ENCODE data around the gene CD1B. TPM values are rescaled to one million over a fixed set of nuclear protein-coding genes. Genes with fewer than 3 reads are reported as not detected.

The CD1B gene
- total RNA-seq, 1 experiment from 2014 or later, result not detected

DNA sequence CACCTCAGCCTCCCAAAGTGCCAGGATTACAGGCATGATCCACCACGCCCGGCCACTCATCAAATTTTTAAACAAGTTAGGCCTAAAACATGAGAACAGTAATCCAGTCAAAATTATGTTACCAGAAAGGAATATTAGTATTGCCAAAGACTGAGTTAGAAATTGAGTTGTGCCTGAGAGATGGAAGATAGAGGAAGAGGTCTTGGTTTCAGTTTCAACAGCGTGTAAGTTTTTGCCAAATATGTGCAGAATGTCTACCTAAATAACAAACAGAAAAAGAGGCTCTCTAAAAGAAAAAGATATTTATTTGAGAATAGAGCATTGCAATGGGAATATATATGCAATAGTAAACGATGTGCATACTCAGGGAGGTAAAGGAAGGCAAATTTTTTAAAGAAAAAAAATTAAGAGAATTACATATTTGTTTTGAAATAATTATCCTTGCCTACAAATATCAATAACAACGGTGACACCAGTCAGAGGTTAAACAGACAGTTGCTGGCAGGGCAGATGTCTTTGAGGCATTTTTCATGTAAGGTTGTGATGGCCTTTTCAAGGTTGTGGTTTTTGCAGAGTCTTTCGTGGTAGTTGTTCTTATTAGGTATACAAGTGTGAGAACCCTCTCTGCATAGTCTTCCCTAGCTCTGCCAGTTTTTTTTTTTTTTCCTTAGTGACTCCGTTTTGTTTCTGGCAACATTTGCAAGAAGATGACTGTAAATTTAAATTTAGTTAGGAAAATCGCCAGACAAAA lies 2.2 kb upstream of the CD1B start:
- H3K4me1 ChIP-seq (ENCODE audit: low read length), result peaks cover 5% of the 10 kb centered on the region
- no peak overlapping the region for H3K4me2 ChIP-seq (ENCODE audit: low read depth, low read length, poor library complexity, severe bottlenecking)

DNA sequence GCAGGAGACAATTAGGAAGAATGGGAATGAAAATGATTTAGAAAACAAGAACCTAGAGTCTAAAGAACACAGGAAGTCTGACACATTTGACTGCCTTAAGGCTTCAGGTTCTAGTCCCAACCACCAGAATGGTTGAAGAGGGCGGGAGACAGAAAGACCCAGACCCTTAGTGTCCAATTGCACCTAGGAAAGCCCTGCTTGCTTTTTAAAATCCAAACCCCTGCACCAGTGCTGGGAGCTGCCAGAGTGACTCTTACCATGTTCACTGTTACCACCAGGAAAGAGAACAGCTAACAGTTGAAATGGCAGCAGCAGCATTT lies 265 bp downstream of the CD1B start:
- Histone ChIP-seq H3K9ac (ENCODE audit: low read length) (no peak overlapping the region), H3K9me2 (replicated peaks; ENCODE audit: insufficient read depth, low read length) (no peaks in the 10 kb centered on the region), H3K27me3 (ENCODE audit: low read length) (no peaks in the 10 kb centered on the region), H3K36me3 (ENCODE audit: insufficient read depth, low read length) (no peaks in the 10 kb centered on the region), H3K4me3 (ENCODE audit: low read length) (no peak overlapping the region), H3K9me3 (ENCODE audit: low read length) (no peaks in the 10 kb centered on the region), H3K4me1 (ENCODE audit: low read length) (peaks cover 5% of the 10 kb centered on the region), H3K27ac (ENCODE audit: low read length) (no peak overlapping the region), H3K4me2 (ENCODE audit: low read depth, low read length, poor library complexity, severe bottlenecking) (no peak overlapping the region), H3K79me2 (ENCODE audit: low read length) (no peaks in the 10 kb centered on the region), H4K20me1 (ENCODE audit: insufficient read depth, low read depth, low read length) (no peaks in the 10 kb centered on the region), H2AFZ (ENCODE audit: low read length) (no peak overlapping the region)
- DNase-seq, result no peak

More for the DNA sequence above, 2.2 kb upstream of the CD1B start:
- Histone ChIP-seq H3K79me2 (ENCODE audit: low read length) (no peaks in the 10 kb centered on the region), H4K20me1 (ENCODE audit: insufficient read depth, low read depth, low read length) (no peaks in the 10 kb centered on the region), H3K4me3 (ENCODE audit: low read length) (no peak overlapping the region), H3K9me2 (replicated peaks; ENCODE audit: insufficient read depth, low read length) (no peaks in the 10 kb centered on the region), H3K9me3 (ENCODE audit: low read length) (no peaks in the 10 kb centered on the region), H3K27ac (ENCODE audit: low read length) (no peak overlapping the region), H3K36me3 (ENCODE audit: insufficient read depth, low read length) (no peaks in the 10 kb centered on the region), H2AFZ (ENCODE audit: low read length) (no peak overlapping the region), H3K27me3 (ENCODE audit: low read length) (no peaks in the 10 kb centered on the region), H3K9ac (ENCODE audit: low read length) (no peak overlapping the region)
- DNase-seq, result peak; percentile 40

DNA sequence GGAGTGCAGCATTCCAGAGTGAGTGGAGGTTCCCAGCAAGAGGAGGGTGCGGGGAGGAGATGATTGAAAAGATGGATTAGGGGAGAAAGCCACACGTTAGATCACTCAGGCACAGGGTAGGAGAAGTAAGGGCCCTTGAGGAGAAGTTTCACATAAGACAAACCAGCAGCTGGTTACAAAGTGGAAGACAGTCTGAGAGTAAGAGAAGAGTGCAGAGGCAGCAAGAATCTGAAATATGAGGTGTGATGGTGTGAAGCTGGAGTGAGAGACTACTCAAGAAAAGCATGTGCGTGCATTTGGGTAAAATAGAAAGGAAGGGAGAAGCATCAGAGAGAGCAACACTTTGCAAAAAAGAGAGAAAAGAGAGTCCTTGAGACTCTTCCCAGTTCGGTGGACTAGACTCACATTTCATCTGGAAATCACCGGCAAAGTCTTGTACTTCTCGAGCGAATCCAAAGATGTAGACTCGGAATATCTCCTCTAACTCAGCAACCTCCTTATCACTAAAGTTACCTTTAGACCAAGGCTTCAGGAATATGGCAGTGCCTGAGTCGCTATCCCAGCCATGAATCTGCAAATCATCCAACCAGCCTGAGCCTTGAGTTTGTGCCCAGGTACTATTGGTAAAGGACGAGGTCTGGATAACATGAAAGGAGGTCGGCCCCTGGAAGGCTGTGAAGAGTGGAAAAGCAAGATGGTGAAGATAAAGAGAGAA lies 783 bp downstream of the CD1B start:
- no peak overlapping the region for H3K4me2 ChIP-seq (ENCODE audit: low read depth, low read length, poor library complexity, severe bottlenecking)

DNA sequence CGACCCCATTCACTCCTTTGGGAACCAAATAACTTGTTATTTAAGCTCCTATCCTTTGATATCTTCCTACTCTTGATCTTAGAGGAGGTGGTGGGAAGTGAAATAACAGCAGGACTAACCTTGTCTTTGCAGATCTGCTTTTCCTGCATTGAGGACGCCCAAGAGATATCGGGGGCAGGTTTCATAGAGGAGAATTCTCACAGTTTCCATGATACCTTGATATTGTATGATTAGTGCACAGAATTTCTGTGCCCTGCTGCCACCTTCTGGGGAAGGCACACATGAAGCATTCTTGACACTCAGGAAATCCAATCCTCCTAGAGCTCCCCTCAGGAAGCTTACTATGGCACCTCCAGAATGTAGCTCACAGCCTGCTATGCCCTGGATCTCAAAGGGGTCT lies 1.6 kb downstream of the CD1B start:
- Histone ChIP-seq H4K20me1 (ENCODE audit: insufficient read depth, low read depth, low read length) (no peaks in the 10 kb centered on the region), H3K27me3 (ENCODE audit: low read length) (no peaks in the 10 kb centered on the region), H3K4me2 (ENCODE audit: low read depth, low read length, poor library complexity, severe bottlenecking) (no peak overlapping the region), H3K36me3 (ENCODE audit: insufficient read depth, low read length) (no peaks in the 10 kb centered on the region), H3K79me2 (ENCODE audit: low read length) (no peaks in the 10 kb centered on the region), H3K9me3 (ENCODE audit: low read length) (no peaks in the 10 kb centered on the region), H3K9me2 (replicated peaks; ENCODE audit: insufficient read depth, low read length) (no peaks in the 10 kb centered on the region), H2AFZ (ENCODE audit: low read length) (no peak overlapping the region), H3K4me1 (ENCODE audit: low read length) (no peaks in the 10 kb centered on the region; the same call in 1 of the 2 replicates), H3K4me3 (ENCODE audit: low read length) (no peak overlapping the region), H3K27ac (ENCODE audit: low read length) (no peak overlapping the region), H3K9ac (ENCODE audit: low read length) (no peak overlapping the region)
- DNase-seq, result peak; percentile 78

More for the DNA sequence above, 783 bp downstream of the CD1B start:
- DNase-seq, result no peak
- H3K9me2 ChIP-seq (replicated peaks; ENCODE audit: insufficient read depth, low read length), result no peaks in the 10 kb centered on the region
- no peaks in the 10 kb centered on the region for H3K27me3 ChIP-seq (ENCODE audit: low read length)
- no peaks in the 10 kb centered on the region for H4K20me1 ChIP-seq (ENCODE audit: insufficient read depth, low read depth, low read length)
- no peak overlapping the region for H3K4me3 ChIP-seq (ENCODE audit: low read length)
- no peaks in the 10 kb centered on the region for H3K79me2 ChIP-seq (ENCODE audit: low read length)
- no peaks in the 10 kb centered on the region for H3K9me3 ChIP-seq (ENCODE audit: low read length)
- no peak overlapping the region for H3K27ac ChIP-seq (ENCODE audit: low read length)
- no peaks in the 10 kb centered on the region for H3K36me3 ChIP-seq (ENCODE audit: insufficient read depth, low read length)
- H2AFZ ChIP-seq (ENCODE audit: low read length), result no peak overlapping the region
- H3K9ac ChIP-seq (ENCODE audit: low read length), result no peak overlapping the region
- H3K4me1 ChIP-seq (ENCODE audit: low read length), result peaks cover 5% of the 10 kb centered on the region

DNA sequence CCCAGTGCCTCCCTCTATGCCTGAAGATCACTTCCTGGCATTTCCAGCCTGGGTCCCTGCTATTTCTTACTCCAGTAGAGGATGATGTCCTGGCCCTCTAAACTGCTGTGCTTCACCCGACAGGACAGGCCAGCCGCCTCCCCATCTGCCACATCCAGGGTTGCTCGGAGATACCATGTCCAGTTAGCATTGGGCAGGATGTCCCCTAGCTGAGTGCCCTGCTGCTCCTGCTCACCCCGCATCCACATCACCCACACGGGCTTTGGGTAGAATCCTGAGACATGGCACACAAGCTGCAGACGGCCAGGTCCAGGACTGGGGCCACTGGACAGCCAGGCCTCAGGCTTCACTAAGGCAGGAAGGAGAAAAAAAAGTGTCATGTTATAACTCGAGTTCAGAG lies 2.0 kb downstream of the CD1B start:
- H3K4me2 ChIP-seq (ENCODE audit: low read depth, low read length, poor library complexity, severe bottlenecking), result no peak overlapping the region
- no peaks in the 10 kb centered on the region for H3K79me2 ChIP-seq (ENCODE audit: low read length)
- H2AFZ ChIP-seq (ENCODE audit: low read length), result no peak overlapping the region
- H4K20me1 ChIP-seq (ENCODE audit: insufficient read depth, low read depth, low read length), result no peaks in the 10 kb centered on the region
- H3K4me1 ChIP-seq (ENCODE audit: low read length), result no peaks in the 10 kb centered on the region
- H3K27ac ChIP-seq (ENCODE audit: low read length), result no peak overlapping the region
- no peak overlapping the region for H3K4me3 ChIP-seq (ENCODE audit: low read length)
- no peak overlapping the region for H3K9ac ChIP-seq (ENCODE audit: low read length)
- no peaks in the 10 kb centered on the region for H3K9me3 ChIP-seq (ENCODE audit: low read length)
- no peaks in the 10 kb centered on the region for H3K36me3 ChIP-seq (ENCODE audit: insufficient read depth, low read length)
- DNase-seq, result no peak
- no peaks in the 10 kb centered on the region for H3K9me2 ChIP-seq (replicated peaks; ENCODE audit: insufficient read depth, low read length)
- H3K27me3 ChIP-seq (ENCODE audit: low read length), result no peaks in the 10 kb centered on the region

DNA sequence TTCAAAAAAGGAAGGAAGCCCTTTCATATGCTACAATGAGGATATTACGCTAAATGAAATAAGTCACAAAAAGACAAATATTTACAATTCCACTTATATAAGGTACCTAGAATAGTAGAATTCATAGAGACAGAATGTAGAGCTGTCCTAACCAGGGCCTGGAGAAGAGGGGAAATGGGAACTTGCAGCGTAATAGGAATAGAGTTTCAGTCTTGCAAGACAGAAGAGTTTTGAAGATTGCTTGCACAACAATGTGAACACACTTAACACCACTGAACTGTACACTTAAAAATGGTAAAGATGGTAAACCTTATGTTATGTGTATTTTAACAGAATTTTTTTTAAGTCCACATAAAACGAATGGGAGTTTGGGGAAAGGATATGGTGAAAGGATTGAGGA lies 2.9 kb downstream of the CD1B start:
- H3K27ac ChIP-seq (ENCODE audit: low read length), result no peak overlapping the region
- H3K79me2 ChIP-seq (ENCODE audit: low read length), result no peaks in the 10 kb centered on the region
- DNase-seq, result no peak
- H2AFZ ChIP-seq (ENCODE audit: low read length), result no peak overlapping the region
- H3K9me2 ChIP-seq (replicated peaks; ENCODE audit: insufficient read depth, low read length), result no peaks in the 10 kb centered on the region
- H3K4me2 ChIP-seq (ENCODE audit: low read depth, low read length, poor library complexity, severe bottlenecking), result no peak overlapping the region
- no peaks in the 10 kb centered on the region for H3K36me3 ChIP-seq (ENCODE audit: insufficient read depth, low read length)
- H4K20me1 ChIP-seq (ENCODE audit: insufficient read depth, low read depth, low read length), result no peaks in the 10 kb centered on the region
- no peaks in the 10 kb centered on the region for H3K4me1 ChIP-seq (ENCODE audit: low read length)
- no peaks in the 10 kb centered on the region for H3K9me3 ChIP-seq (ENCODE audit: low read length)
- no peaks in the 10 kb centered on the region for H3K27me3 ChIP-seq (ENCODE audit: low read length)
- no peak overlapping the region for H3K9ac ChIP-seq (ENCODE audit: low read length)
- H3K4me3 ChIP-seq (ENCODE audit: low read length), result no peak overlapping the region

DNA sequence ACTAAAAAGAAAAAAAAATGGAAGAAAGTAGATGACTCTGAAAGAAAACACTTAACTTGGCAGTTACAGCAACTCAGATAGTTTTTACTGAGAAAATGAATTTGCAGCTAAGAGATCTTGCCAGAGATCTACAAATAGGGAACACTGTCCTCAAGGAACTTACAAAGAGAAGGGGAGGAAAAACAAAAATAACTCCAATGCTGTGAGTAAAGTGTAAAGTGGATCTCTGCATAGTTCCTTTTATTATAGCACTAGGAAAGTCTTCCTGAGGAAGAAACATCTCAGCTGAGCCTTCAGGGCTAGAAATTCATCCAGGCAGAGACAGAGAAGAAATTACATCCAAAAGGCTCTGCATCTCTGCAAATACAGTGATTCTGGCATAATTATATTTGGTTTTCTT lies 3.9 kb downstream of the CD1B start:
- H3K79me2 ChIP-seq (ENCODE audit: low read length), result no peaks in the 10 kb centered on the region
- H3K9ac ChIP-seq (ENCODE audit: low read length), result no peak overlapping the region
- no peaks in the 10 kb centered on the region for H3K27me3 ChIP-seq (ENCODE audit: low read length)
- no peak overlapping the region for H3K4me2 ChIP-seq (ENCODE audit: low read depth, low read length, poor library complexity, severe bottlenecking)
- DNase-seq, result no peak
- no peak overlapping the region for H3K27ac ChIP-seq (ENCODE audit: low read length)
- no peak overlapping the region for H3K4me3 ChIP-seq (ENCODE audit: low read length)
- no peaks in the 10 kb centered on the region for H3K4me1 ChIP-seq (ENCODE audit: low read length)
- no peaks in the 10 kb centered on the region for H3K36me3 ChIP-seq (ENCODE audit: insufficient read depth, low read length)
- no peak overlapping the region for H2AFZ ChIP-seq (ENCODE audit: low read length)
- no peaks in the 10 kb centered on the region for H4K20me1 ChIP-seq (ENCODE audit: insufficient read depth, low read depth, low read length)
- H3K9me3 ChIP-seq (ENCODE audit: low read length), result no peaks in the 10 kb centered on the region
- H3K9me2 ChIP-seq (replicated peaks; ENCODE audit: insufficient read depth, low read length), result no peaks in the 10 kb centered on the region

DNA sequence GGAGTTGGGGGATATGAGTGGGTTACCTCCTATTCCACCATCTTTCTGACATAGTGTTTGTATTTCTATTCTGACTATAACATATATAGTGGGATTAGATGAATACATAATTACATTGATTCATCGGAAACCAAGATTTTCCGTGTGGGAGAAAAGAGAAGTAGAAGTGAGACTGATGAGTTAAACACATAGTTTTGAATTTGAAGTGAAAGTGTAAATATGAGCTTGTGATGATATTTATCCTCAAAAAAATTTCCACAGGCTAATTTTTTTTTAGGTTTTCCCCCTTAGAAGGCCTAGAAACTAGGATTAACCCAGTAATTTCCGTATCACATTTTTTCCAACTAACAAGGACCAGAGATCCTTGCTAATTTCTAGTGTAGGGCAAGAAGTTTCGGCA lies 6.9 kb downstream of the CD1B start:
- Histone ChIP-seq H3K27ac (ENCODE audit: low read length) (no peak overlapping the region), H3K27me3 (ENCODE audit: low read length) (no peaks in the 10 kb centered on the region), H3K79me2 (ENCODE audit: low read length) (no peaks in the 10 kb centered on the region), H3K9me3 (ENCODE audit: low read length) (no peaks in the 10 kb centered on the region), H2AFZ (ENCODE audit: low read length) (no peak overlapping the region), H3K4me1 (ENCODE audit: low read length) (no peaks in the 10 kb centered on the region), H3K9me2 (replicated peaks; ENCODE audit: insufficient read depth, low read length) (no peaks in the 10 kb centered on the region), H4K20me1 (ENCODE audit: insufficient read depth, low read depth, low read length) (no peaks in the 10 kb centered on the region), H3K4me3 (ENCODE audit: low read length) (no peak overlapping the region), H3K36me3 (ENCODE audit: insufficient read depth, low read length) (no peaks in the 10 kb centered on the region), H3K9ac (ENCODE audit: low read length) (no peak overlapping the region), H3K4me2 (ENCODE audit: low read depth, low read length, poor library complexity, severe bottlenecking) (no peak overlapping the region)
- DNase-seq, result no peak

All from Karpas-422 (cell line).